IMR-90 (cell line): ENCODE measurements around the gene SALL4. TPM values are rescaled to one million over a fixed set of nuclear protein-coding genes. Genes with fewer than 3 reads are reported as not detected.

ENCODE experiments used
- ATAC-seq: fragments of 200-7000 bp; cut with Tn5 transposase; 2 replicates; pipeline ENCODE4 v1.9.1; 2020; ENCODE audit warnings: low read depth, mild to moderate bottlenecking, moderate library complexity
- BruUV-seq: library from RNA; stranded (reverse); fragments of 400-500 nt; replicated peaks from 2 replicates; lab custom pipeline; 2021; lab: Mats Ljungman, UMichigan
- CTCF ChIA-PET: fragments of 300-600 bp; formaldehyde crosslinking; extraction: SDS; loops from one replicate; lab custom pipeline; 2021; ENCODE audit warnings: antibody characterized with exemption; lab: Yijun Ruan, JAX
- POLR2A ChIA-PET: fragments of 300-600 bp; sonication (Branson Sonifier 250); formaldehyde crosslinking; loops from one replicate; lab custom pipeline; 2022; ENCODE audit warnings: antibody characterized with exemption; ENCODE audit not compliant: unreplicated experiment; lab: Charles Lee
- DNase-seq: peaks from one replicate; pipeline ENCODE4 v3.0.0; 2013
- H2AFZ ChIP-seq: replicated peaks from 2 replicates; pipeline ENCODE3; 2013; ENCODE audit warnings: low read length, mild to moderate bottlenecking; ENCODE audit not compliant: poor library complexity
- H2AK5ac ChIP-seq: 2 replicates; pipeline ENCODE4 v1.6.1; 2013; ENCODE audit warnings: low read depth, low read length, inconsistent platforms
- H2AK9ac ChIP-seq: replicated peaks from 2 replicates; pipeline ENCODE3; 2013; ENCODE audit warnings: mild to moderate bottlenecking, low read depth, low read length, moderate library complexity; ENCODE audit not compliant: poor library complexity
- H2BK120ac ChIP-seq: 2 replicates; pipeline ENCODE4 v1.6.1; 2013; ENCODE audit warnings: low read depth, low read length, inconsistent platforms
- H2BK15ac ChIP-seq: 3 replicates; pipeline ENCODE4 v1.6.1; 2013; ENCODE audit warnings: low read depth, low read length, inconsistent platforms
- H2BK20ac ChIP-seq: 2 replicates; pipeline ENCODE4 v1.6.1; 2013; ENCODE audit warnings: low read depth, mild to moderate bottlenecking, inconsistent platforms, low read length, moderate library complexity
- H2BK5ac ChIP-seq: 2 replicates; pipeline ENCODE4 v1.6.1; 2013; ENCODE audit warnings: mild to moderate bottlenecking, low read depth, low read length, inconsistent platforms; ENCODE audit not compliant: poor library complexity, severe bottlenecking
- H3K14ac ChIP-seq: replicated peaks from 2 replicates; pipeline ENCODE4 v1.6.1; 2013; ENCODE audit warnings: low read depth, low read length, inconsistent platforms
- H3K18ac ChIP-seq: 2 replicates; pipeline ENCODE4 v1.6.1; 2013; ENCODE audit warnings: low read depth, low read length, control low read depth
- H3K23ac ChIP-seq: 2 replicates; pipeline ENCODE4 v1.6.1; 2013; ENCODE audit warnings: low read depth, low read length, inconsistent platforms
- H3K27ac ChIP-seq: 2 replicates; pipeline ENCODE4 v1.5.1; 2013; ENCODE audit warnings: mild to moderate bottlenecking, control low read depth, low read length; ENCODE audit not compliant: insufficient read depth
- H3K27me3 ChIP-seq: 2 replicates; pipeline ENCODE4 v1.6.1; 2013; ENCODE audit warnings: low read length; ENCODE audit not compliant: control insufficient read depth, insufficient read depth
- H3K36me3 ChIP-seq: 2 replicates; pipeline ENCODE4 v1.6.1; 2013; ENCODE audit warnings: low read length, mixed read lengths; ENCODE audit not compliant: control insufficient read depth, insufficient read depth
- H3K4ac ChIP-seq: 2 replicates; pipeline ENCODE4 v1.6.1; 2013; ENCODE audit warnings: low read depth, low read length, inconsistent platforms
- H3K4me1 ChIP-seq: 2 replicates; pipeline ENCODE4 v1.6.1; 2013; ENCODE audit warnings: low read length, mixed read lengths; ENCODE audit not compliant: control insufficient read depth, insufficient read depth
- H3K4me2 ChIP-seq: 2 replicates; pipeline ENCODE4 v1.6.1; 2013; ENCODE audit warnings: low read depth, mild to moderate bottlenecking, control low read depth, low read length, moderate library complexity
- H3K4me3 ChIP-seq: 2 replicates; pipeline ENCODE4 v1.5.1; 2013; ENCODE audit warnings: low read depth, mild to moderate bottlenecking, control low read depth, low read length, moderate library complexity; ENCODE audit not compliant: insufficient read depth
- H3K56ac ChIP-seq: 2 replicates; pipeline ENCODE4 v1.6.1; 2013; ENCODE audit warnings: low read length, inconsistent platforms; ENCODE audit not compliant: insufficient read depth; ENCODE audit errors: extremely low read depth
- H3K79me1 ChIP-seq, 2 experiments: 2 replicates each; pipeline ENCODE4 v1.6.1; 2013; ENCODE audit warnings: low read length in 2 of 2, inconsistent platforms in 1 of 2, low read depth in 1 of 2
- H3K9ac ChIP-seq: 2 replicates; pipeline ENCODE4 v1.6.1; 2013; ENCODE audit warnings: low read depth, low read length, control low read depth
- H3K9me1 ChIP-seq: 2 replicates; pipeline ENCODE4 v1.6.1; 2013; ENCODE audit warnings: low read length, inconsistent platforms; ENCODE audit not compliant: insufficient read depth
- H3K9me3 ChIP-seq: 2 replicates; pipeline ENCODE4 v1.6.1; 2013; ENCODE audit warnings: low read length; ENCODE audit not compliant: control insufficient read depth, insufficient read depth
- H4K20me1 ChIP-seq: 2 replicates; pipeline ENCODE4 v1.6.1; 2013; ENCODE audit warnings: low read length, inconsistent platforms; ENCODE audit not compliant: insufficient read depth
- H4K5ac ChIP-seq: 2 replicates; pipeline ENCODE4 v1.6.1; 2013; ENCODE audit warnings: mild to moderate bottlenecking, low read depth, low read length, control low read depth
- H4K8ac ChIP-seq, 2 experiments: 2 replicates each; pipeline ENCODE4 v1.6.1; 2013; ENCODE audit warnings: low read depth in 2 of 2, low read length in 2 of 2, control low read depth in 1 of 2, inconsistent platforms in 1 of 2
- H4K91ac ChIP-seq: 2 replicates; pipeline ENCODE4 v1.6.1; 2013; ENCODE audit warnings: low read depth, low read length, inconsistent platforms; ENCODE audit not compliant: insufficient read depth
- FOS ChIP-seq: fragments of 150-350 bp; IDR thresholded peaks from 2 replicates; pipeline ENCODE4 v1.6.1; 2016; ENCODE audit warnings: low read depth, low read length
- MAFK ChIP-seq: IDR thresholded peaks from 2 replicates; pipeline ENCODE4 v1.6.1; 2012; ENCODE audit warnings: low read depth, low read length, improper control_type of control experiment
- MAZ ChIP-seq: IDR thresholded peaks from 2 replicates; pipeline ENCODE4 v1.6.1; 2012; ENCODE audit warnings: low read depth, mild to moderate bottlenecking, low read length, improper control_type of control experiment, moderate library complexity, borderline replicate concordance
- MXI1 ChIP-seq: IDR thresholded peaks from 2 replicates; pipeline ENCODE4 v1.6.1; 2012; ENCODE audit warnings: low read depth, mild to moderate bottlenecking, low read length, moderate library complexity, borderline replicate concordance
- RCOR1 ChIP-seq: IDR thresholded peaks from 2 replicates; pipeline ENCODE4 v1.6.1; 2012; ENCODE audit warnings: mild to moderate bottlenecking, low read length, improper control_type of control experiment; ENCODE audit not compliant: insufficient replicate concordance
- SMC3 ChIP-seq: fragments of 150-350 bp; IDR thresholded peaks from 2 replicates; pipeline ENCODE4 v1.6.1; 2016; ENCODE audit warnings: low read depth, mild to moderate bottlenecking, antibody characterized with exemption, low read length, moderate library complexity
- WGBS, 2 experiments: methylation state at CpG; one replicate each; pipeline versions ENCODE4 v1.1.5 to v1.1.7; 2013; ENCODE audit warnings: missing lambda C conversion rate in 2 of 2; ENCODE audit not compliant: insufficient read length in 1 of 2; ENCODE audit errors: extremely low coverage in 2 of 2; 5-methylcytosine and 5-hydroxymethylcytosine counted together
- dilution Hi-C: fragments of 300-500 bp; cut with HindIII; formaldehyde crosslinking; loops from one replicate; pipeline ENCODE4 v1.14.3; 2018; ENCODE audit warnings: low sequenced_read_pairs; ENCODE audit not compliant: unreplicated experiment
- in situ Hi-C: fragments of 300-500 bp; cut with MboI; formaldehyde crosslinking; loops from 3 replicates; pipeline ENCODE4 v1.14.3; 2019; ENCODE audit warnings: low sequenced_read_pairs, inconsistent platforms, mixed read lengths
- intact Hi-C: fragments of 100-400 bp; cut with micrococcal nuclease; formaldehyde crosslinking; loops from 2 replicates; pipeline ENCODE4 v1.10.0; 2022
- polyA plus RNA-seq, 3 experiments: library from polyadenylated mRNA; depleted of rRNA; stranded (reverse); fragments of >200 nt; gene quantifications; 2 replicates each; pipeline ENCODE4 v1.2.3, GENCODE V29; 2012; ENCODE audit warnings: low replicate concordance in 1 of 3
- total RNA-seq: library from RNA; depleted of rRNA; stranded (reverse); fragments of >200 nt; gene quantifications from 2 replicates; pipeline ENCODE4 v1.2.3, GENCODE V29; 2012

Gene SALL4
- total and polyA plus RNA-seq, 2 of the 4 experiments (the other 2 are of a cell fraction): not detected

GRCh38 chr20:51812861-51813260, 10.5 kb upstream of the SALL4 start:
- H3K79me1 ChIP-seq: no peaks in the 10 kb centered on the region

More at GRCh38 chr20:51812861-51813260, 10.5 kb upstream of the SALL4 start:
- ChIA-PET POLR2A (no interaction called here), CTCF (no interaction called here)
- TF ChIP-seq FOS: no peak
- TF ChIP-seq MXI1: no peak
- TF ChIP-seq SMC3: no peak
- TF ChIP-seq RCOR1: no peak
- no peak for TF ChIP-seq MAZ
- TF ChIP-seq MAFK: no peak
- Histone ChIP-seq H3K56ac (no peak overlapping the region), H3K27ac (no peak overlapping the region), H3K4me3 (no peak overlapping the region), H4K20me1 (no peaks in the 10 kb centered on the region), H3K9ac (no peak overlapping the region), H3K4me2 (no peak overlapping the region), H2BK120ac (no peak overlapping the region), H3K9me1 (no peaks in the 10 kb centered on the region), H3K14ac (no peak overlapping the region), H2AK9ac (no peak overlapping the region), H3K23ac (no peak overlapping the region), H2AK5ac (no peak overlapping the region), H3K27me3 (0 out of 2 replicates have a peak, but pooled peaks cover 2% of the 10 kb centered on the region), H2AFZ (no peak overlapping the region), H3K4ac (no peak overlapping the region), H2BK20ac (no peak overlapping the region), H3K4me1 (0 out of 2 replicates have a peak, but pooled peaks cover 2% of the 10 kb centered on the region), H3K9me3 (no peaks in the 10 kb centered on the region), H4K5ac (no peak overlapping the region), H3K18ac (no peak overlapping the region), H4K8ac (no peak overlapping the region), H4K91ac (no peak overlapping the region), H3K36me3 (no peaks in the 10 kb centered on the region), H2BK15ac (no peak overlapping the region), H2BK5ac (no peak overlapping the region)
- BruUV-seq: no TSS peak
- no peak for ATAC-seq
- DNase-seq: no peak
- no CpG with 5 or more reads among the region's 4 CpGs for WGBS, 2 experiments
- dilution Hi-C loops (no loop called here), intact Hi-C loops (no loop called here), in situ Hi-C loops (no loop called here)
